T-helper 2 cell treated with Interferon-gamma antibody and Interleukin-4, amounts not matched to agents 5 μg/mL and 100 μg/mL, for 36 hours (primary cell): ENCODE measurements around the gene KLHL17.
"Not testable (repeated sequence)": the region's sequence is repeated elsewhere in the genome, so short reads cannot be mapped to it uniquely, and the experiment has no call there.

Experiments
- DNase-seq: peaks from one replicate; pipeline ENCODE4 v3.0.0; 2021; ENCODE audit warnings: low spot score
- H3K27ac Mint-ChIP-seq: one replicate; pipeline ENCODE4 v1.8.0; 2021; ENCODE audit warnings: mild to moderate bottlenecking, mixed read lengths
- H3K27me3 Mint-ChIP-seq: one replicate; pipeline ENCODE4 v1.8.0; 2021; ENCODE audit warnings: low read depth, mixed read lengths
- H3K36me3 Mint-ChIP-seq: one replicate; pipeline ENCODE4 v1.8.0; 2021; ENCODE audit warnings: low read depth, mixed read lengths
- H3K4me1 Mint-ChIP-seq: one replicate; pipeline ENCODE4 v1.8.0; 2021; ENCODE audit warnings: low read depth, mixed read lengths
- H3K4me3 Mint-ChIP-seq: one replicate; pipeline ENCODE4 v1.8.0; 2022; ENCODE audit warnings: mild to moderate bottlenecking, moderate library complexity, mixed read lengths
- H3K9me3 Mint-ChIP-seq: one replicate; pipeline ENCODE4 v1.8.0; 2021; ENCODE audit warnings: mixed read lengths

Gene KLHL17

DNA sequence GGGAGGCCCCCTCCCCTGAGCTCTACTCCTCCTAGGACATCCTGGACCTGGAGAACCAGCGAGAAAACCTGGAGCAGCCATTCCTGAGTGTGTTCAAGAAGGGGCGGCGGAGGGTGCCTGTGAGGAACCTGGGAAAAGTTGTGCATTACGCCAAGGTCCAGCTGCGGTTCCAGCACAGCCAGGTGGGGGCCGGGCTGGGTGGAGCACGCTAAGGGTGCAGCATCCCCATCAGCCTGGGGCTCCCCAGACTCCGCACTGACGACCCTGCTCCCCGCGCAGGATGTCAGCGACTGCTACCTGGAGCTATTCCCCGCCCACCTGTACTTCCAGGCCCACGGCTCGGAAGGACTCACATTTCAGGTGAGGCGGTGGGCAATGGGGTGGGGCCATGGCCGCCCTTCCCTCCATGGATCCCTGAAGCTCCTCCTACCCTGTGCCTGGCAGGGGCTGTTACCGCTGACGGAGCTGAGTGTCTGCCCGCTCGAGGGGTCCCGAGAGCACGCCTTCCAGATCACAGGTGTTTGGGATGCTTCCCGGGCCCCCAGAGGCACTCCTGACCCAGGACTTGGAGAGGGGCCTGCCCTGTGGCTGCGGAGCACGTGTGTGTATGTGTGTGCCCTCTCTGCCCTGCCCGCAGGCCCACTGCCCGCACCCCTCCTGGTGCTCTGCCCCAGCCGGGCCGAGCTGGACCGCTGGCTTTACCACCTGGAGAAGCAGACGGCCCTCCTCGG is 10.0 kb downstream of the KLHL17 start:
- Mint-ChIP-seq H3K9me3 (no peaks in the 10 kb centered on the region), H3K27ac (no peak overlapping the region), H3K27me3 (peaks cover 7% of the 10 kb centered on the region), H3K36me3 (no peaks in the 10 kb centered on the region), H3K4me3 (no peak overlapping the region), H3K4me1 (no peaks in the 10 kb centered on the region)
- DNase-seq = no peak

GRCh38 chr1:970973-971730 is 10.8 kb downstream of the KLHL17 start:
- H3K4me3 Mint-ChIP-seq = no peak overlapping the region
- no peaks in the 10 kb centered on the region for H3K36me3 Mint-ChIP-seq
- DNase-seq = no peak
- no peak overlapping the region for H3K27ac Mint-ChIP-seq
- H3K9me3 Mint-ChIP-seq = no peaks in the 10 kb centered on the region
- peaks cover 11% of the 10 kb centered on the region for H3K27me3 Mint-ChIP-seq
- H3K4me1 Mint-ChIP-seq = peaks cover 2% of the 10 kb centered on the region

DNA sequence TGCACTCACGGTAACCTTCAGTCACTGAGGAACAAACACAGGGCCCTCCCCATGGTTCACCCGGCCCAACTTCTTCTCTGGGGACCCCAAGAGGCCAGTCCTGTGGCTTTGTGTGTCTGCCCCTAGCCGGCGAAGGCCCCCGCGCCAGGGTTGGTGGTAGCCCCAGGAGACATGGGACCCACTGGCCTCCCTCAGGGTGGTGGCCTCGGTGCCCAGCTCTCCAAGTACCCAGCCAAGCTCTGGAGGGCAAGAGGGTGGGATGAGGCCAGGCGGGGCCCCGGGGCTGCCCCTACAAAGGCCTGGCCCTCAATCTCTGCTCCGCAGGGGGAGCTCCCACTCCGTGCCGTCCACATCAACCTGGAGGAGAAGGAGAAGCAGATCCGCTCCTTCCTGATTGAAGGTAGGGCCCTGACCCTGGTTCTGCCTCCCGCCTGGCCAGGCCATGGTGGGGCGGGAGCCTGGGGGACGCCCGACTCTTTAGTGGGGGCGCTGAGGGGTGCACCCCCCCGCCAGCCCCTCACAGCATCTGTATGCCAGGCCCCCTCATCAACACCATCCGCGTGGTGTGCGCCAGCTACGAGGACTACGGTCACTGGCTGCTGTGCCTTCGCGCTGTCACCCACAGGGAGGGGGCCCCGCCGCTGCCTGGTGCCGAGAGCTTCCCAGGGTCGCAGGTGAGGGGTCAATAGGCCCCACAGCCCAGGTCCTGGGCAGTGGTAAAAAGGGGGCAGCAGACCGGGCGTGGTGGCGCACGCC is 11.5 kb downstream of the KLHL17 start:
- H3K4me3 Mint-ChIP-seq = no peak overlapping the region
- DNase-seq = no peak
- H3K4me1 Mint-ChIP-seq = peaks cover 2% of the 10 kb centered on the region
- no peaks in the 10 kb centered on the region for H3K36me3 Mint-ChIP-seq
- H3K9me3 Mint-ChIP-seq = no peaks in the 10 kb centered on the region
- peaks cover 11% of the 10 kb centered on the region for H3K27me3 Mint-ChIP-seq
- H3K27ac Mint-ChIP-seq = no peak overlapping the region

DNA sequence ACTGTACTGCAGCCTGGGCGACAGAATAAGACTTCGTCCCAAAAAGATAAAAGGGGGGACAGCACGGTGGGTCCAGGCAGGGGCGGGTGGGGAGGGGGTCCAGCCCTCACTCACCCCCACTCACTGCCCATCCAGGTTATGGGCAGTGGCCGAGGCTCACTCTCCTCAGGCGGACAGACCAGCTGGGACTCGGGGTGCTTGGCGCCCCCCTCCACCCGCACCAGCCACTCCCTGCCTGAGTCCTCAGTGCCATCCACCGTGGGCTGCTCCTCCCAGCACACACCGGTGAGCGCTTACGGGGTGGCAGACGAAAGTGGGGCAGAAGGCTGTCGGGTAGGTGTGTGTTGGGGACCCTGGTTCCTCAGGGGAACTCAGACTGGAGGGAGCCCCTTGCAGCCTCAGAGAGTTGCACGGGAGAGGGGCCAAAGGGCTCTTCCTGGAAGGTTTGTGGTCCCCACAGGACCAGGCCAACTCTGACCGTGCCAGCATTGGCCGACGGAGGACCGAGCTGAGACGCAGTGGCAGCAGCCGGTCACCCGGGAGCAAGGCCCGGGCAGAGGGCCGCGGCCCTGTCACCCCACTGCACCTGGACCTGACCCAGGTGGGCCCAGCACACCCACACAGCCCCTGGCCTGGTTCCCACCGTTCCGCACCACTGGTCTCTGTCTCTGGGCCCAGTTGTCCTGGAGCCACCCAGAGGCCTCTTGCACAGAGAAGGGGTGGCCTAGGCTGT is 12.5 kb downstream of the KLHL17 start:
- Mint-ChIP-seq H3K36me3 (no peaks in the 10 kb centered on the region), H3K27ac (no peak overlapping the region), H3K9me3 (no peaks in the 10 kb centered on the region), H3K27me3 (peaks cover 11% of the 10 kb centered on the region), H3K4me3 (no peak overlapping the region), H3K4me1 (peaks cover 2% of the 10 kb centered on the region)
- no peak for DNase-seq

DNA sequence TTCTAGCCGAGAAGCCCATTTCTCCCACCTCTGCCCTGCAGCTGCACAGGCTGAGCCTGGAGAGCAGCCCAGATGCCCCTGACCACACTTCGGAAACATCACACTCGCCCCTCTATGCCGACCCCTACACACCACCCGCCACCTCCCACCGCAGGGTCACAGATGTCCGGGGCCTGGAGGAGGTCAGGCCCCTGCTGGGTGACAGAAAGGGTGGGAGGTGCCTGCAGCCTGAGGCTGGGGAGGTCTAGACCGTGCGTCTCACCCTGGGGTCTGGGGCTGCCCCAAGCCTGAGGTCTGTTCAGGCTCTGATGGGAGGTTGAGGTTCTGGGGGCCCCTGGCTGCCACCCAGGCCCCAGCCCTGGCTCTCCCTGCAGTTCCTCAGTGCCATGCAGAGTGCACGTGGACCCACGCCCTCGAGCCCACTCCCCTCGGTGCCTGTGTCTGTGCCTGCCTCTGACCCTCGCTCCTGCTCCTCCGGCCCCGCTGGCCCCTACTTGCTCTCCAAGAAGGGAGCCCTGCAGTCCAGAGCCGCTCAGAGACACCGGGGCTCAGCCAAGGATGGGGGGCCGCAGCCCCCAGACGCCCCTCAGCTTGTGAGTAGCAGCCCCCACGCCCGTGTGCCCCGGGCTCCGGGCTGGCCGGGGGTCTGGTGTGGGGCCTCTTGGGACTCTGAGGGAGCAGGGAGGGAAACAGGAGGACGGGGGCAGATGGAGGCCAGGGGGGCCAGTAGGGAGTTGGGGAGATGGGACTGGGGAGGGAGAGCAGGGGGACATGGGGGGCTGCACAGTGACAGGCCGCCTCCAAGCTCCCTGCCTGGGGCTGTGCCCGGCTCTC is 13.3 kb downstream of the KLHL17 start:
- no peaks in the 10 kb centered on the region for H3K9me3 Mint-ChIP-seq
- H3K36me3 Mint-ChIP-seq = no peaks in the 10 kb centered on the region
- H3K4me3 Mint-ChIP-seq = no peak overlapping the region
- no peak for DNase-seq
- peaks cover 11% of the 10 kb centered on the region for H3K27me3 Mint-ChIP-seq
- H3K4me1 Mint-ChIP-seq = peaks cover 2% of the 10 kb centered on the region
- H3K27ac Mint-ChIP-seq = no peak overlapping the region

DNA sequence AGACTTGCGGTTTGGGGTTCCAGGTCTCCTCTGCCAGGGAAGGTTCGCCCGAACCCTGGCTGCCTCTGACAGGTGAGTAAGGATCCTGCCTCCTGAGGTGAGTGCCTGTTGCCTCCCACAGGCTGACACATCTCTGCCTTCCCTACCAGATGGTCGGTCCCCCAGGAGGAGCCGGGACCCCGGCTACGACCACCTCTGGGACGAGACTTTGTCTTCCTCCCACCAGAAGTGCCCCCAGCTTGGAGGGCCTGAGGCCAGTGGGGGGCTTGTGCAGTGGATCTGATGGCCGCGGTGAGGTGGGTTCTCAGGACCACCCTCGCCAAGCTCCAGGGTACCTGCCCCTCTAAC is 13.9 kb downstream of the KLHL17 start:
- H3K27me3 Mint-ChIP-seq = peaks cover 11% of the 10 kb centered on the region
- no peak for DNase-seq
- H3K4me3 Mint-ChIP-seq = no peak overlapping the region
- peaks cover 2% of the 10 kb centered on the region for H3K4me1 Mint-ChIP-seq
- H3K27ac Mint-ChIP-seq = no peak overlapping the region
- no peaks in the 10 kb centered on the region for H3K36me3 Mint-ChIP-seq
- no peaks in the 10 kb centered on the region for H3K9me3 Mint-ChIP-seq

DNA sequence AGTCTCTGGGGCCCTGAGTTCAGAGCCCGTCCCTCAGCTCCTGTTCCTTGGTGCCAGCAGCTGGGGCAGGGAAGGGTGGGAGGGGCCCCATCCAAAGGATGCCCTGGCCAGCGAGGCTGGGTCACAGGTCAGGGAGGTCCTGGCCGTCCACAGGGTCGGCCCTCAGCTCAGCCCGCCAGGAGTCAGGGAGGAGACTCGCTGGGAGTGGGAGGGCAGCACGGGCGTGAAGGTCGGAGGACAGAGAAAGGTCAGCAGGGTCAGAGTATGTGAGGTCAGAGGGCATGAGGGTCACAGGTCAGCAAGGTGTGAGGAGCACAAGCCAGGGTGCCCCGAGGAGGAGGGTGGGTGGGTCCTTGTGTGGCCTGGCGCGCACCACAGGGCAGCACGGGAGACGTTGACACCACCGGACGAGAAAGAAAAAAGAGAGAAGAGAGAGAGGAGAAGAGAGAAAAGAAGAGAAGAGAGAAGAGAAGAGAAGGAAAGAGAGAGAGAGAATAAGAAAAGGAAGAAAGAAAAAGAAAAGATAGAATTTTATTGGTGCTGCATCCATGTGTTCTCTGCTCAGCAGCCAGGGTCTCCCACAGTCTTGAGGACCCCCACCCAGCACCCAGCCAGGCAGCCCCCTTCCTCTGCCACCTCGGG is 14.4 kb downstream of the KLHL17 start:
- H3K9me3 Mint-ChIP-seq = no peaks in the 10 kb centered on the region
- no peaks in the 10 kb centered on the region for H3K36me3 Mint-ChIP-seq
- peak overlapping the region; percentile 55 for H3K27ac Mint-ChIP-seq
- DNase-seq = no peak
- no peak overlapping the region for H3K4me3 Mint-ChIP-seq
- H3K27me3 Mint-ChIP-seq = peaks cover 8% of the 10 kb centered on the region
- peaks cover 2% of the 10 kb centered on the region for H3K4me1 Mint-ChIP-seq

DNA sequence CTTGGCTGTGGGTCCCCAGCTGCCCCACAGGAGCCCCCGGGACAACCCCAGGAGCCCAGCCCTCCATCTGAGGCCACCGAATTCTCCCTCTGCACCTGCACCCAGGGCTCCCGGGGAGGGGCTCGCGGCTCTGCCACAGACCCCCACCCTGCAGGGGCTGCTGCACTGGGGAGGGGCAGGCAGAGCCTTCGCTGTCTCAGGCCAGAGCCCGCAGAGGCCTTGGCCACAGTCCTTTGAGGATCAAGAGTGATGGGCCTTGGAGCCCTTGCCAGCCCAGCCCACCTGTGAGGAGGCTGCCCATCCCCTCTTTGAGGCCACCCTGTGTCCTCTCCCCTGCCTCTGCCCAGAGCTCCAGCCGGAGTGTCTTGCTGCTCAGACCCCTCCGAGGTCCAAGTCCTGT is 15.0 kb downstream of the KLHL17 start:
- Mint-ChIP-seq H3K4me3 (no peak overlapping the region), H3K27me3 (peaks cover 8% of the 10 kb centered on the region), H3K36me3 (no peaks in the 10 kb centered on the region), H3K9me3 (no peaks in the 10 kb centered on the region), H3K27ac (no peak overlapping the region), H3K4me1 (peaks cover 2% of the 10 kb centered on the region)
- DNase-seq = no peak

- no peaks in the 10 kb centered on the region for H3K36me3 Mint-ChIP-seq
- peaks cover 8% of the 10 kb centered on the region for H3K27me3 Mint-ChIP-seq
- H3K4me1 Mint-ChIP-seq = peaks cover 2% of the 10 kb centered on the region
- DNase-seq = peak; percentile 58
- H3K27ac Mint-ChIP-seq = no peak overlapping the region
- H3K4me3 Mint-ChIP-seq = no peak overlapping the region
- no peaks in the 10 kb centered on the region for H3K9me3 Mint-ChIP-seq
Observed at GRCh38 chr1:975896-976683, 15.7 kb downstream of the KLHL17 start.

- not testable (repeated sequence) for DNase-seq, H3K4me1 Mint-ChIP-seq, H3K27ac Mint-ChIP-seq, H3K36me3 Mint-ChIP-seq, H3K4me3 Mint-ChIP-seq, H3K27me3 Mint-ChIP-seq, H3K9me3 Mint-ChIP-seq
Observed at GRCh38 chr1:976791-977190, 16.4 kb downstream of the KLHL17 start.

GRCh38 chr1:978069-978834 is 17.9 kb downstream of the KLHL17 start:
- peaks cover 4% of the 10 kb centered on the region for H3K27me3 Mint-ChIP-seq
- H3K9me3 Mint-ChIP-seq = no peaks in the 10 kb centered on the region
- peak overlapping the region; percentile 49 for H3K4me3 Mint-ChIP-seq

More at GRCh38 chr1:978069-978834, 17.9 kb downstream of the KLHL17 start:
- peak overlapping the region; percentile 49 for H3K27ac Mint-ChIP-seq
- H3K4me1 Mint-ChIP-seq = peaks cover 2% of the 10 kb centered on the region
- DNase-seq = no peak
- H3K36me3 Mint-ChIP-seq = no peaks in the 10 kb centered on the region
